ENCODE measurements around the gene GABRA5. TPM values are rescaled to one million over a fixed set of nuclear protein-coding genes. Genes with fewer than 3 reads are reported as not detected.

The GABRA5 gene
- total RNA-seq, 1 donor from 2014 or later = not detected

DNA sequence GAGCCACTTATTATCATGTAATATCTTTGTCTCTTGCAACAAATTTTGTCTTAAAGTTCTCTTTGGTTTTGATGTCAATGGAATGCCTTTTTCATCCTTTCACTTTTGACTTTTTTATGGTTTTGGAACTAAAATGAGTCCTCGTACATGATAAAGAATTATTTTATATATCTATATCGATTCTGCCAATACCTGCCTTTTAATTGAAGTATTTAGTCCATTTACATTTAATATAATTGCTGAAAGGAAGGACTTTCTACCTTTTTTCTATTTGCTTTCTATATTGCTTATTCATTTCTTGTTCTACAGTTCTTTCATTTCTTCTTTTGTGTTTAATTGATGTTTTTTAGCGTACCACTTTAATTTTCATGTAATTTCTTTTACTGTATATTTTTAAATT is 32.8 kb downstream of the GABRA5 start:
- Mint-ChIP-seq H3K27me3 (ENCODE audit: insufficient read depth) (no peaks in the 10 kb centered on the region), H3K4me1 (ENCODE audit: low read depth) (no peaks in the 10 kb centered on the region), H3K9me3 (peaks cover 24% of the 10 kb centered on the region), H3K27ac (no peak overlapping the region), H3K36me3 (ENCODE audit: low read depth) (no peaks in the 10 kb centered on the region), H3K4me3 (no peak overlapping the region)
- no peak for DNase-seq (ENCODE audit: low spot score)
- intact Hi-C loops (cut with micrococcal nuclease) = no loop called here

DNA sequence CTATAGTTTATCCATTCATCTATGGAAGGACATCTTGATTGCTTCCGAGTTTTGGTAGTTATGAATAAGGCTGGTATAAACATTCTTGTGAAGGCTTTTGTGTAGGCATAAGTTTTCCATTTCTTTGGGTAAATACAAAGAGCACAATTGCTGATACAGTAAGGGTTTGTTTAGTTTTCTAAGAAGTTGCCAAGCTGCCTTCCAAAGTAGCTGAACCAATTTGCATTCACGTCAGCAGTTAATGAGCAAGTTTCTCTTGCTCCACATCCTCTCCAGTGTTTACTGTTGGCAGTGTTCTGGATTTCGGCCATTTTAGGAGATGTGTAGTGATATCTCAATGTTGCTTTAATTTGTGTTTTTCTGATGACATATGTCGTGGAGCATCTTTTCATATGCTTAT is 34.2 kb downstream of the GABRA5 start:
- no peak overlapping the region for H3K4me3 Mint-ChIP-seq
- no peaks in the 10 kb centered on the region for H3K27me3 Mint-ChIP-seq (ENCODE audit: insufficient read depth)
- intact Hi-C loops (cut with micrococcal nuclease) = no loop called here
- peaks cover 25% of the 10 kb centered on the region for H3K9me3 Mint-ChIP-seq
- no peaks in the 10 kb centered on the region for H3K36me3 Mint-ChIP-seq (ENCODE audit: low read depth)
- H3K4me1 Mint-ChIP-seq (ENCODE audit: low read depth) = no peaks in the 10 kb centered on the region
- no peak for DNase-seq (ENCODE audit: low spot score)
- H3K27ac Mint-ChIP-seq = no peak overlapping the region

DNA sequence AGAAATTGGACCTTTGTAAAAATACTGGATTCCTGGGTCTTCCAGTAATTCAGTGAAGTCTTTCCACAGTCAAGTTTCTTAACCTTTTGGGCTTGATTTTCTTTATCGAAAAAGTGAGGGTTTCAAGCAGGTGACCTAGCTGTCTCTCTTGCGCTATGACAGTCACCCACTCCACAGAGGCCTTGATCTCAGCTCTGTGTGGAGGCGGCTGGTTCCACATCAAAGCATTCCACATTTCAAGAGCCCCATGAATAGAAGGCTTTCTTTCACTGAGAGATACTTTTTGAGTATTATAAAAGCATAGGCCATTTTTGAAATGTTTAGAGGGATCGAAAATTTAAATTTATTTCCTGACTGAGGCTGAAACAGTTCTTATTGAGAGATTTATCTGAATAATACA is 43.9 kb downstream of the GABRA5 start:
- intact Hi-C loops (cut with micrococcal nuclease) = no loop called here
- no peaks in the 10 kb centered on the region for H3K36me3 Mint-ChIP-seq (ENCODE audit: low read depth)
- H3K27me3 Mint-ChIP-seq (ENCODE audit: insufficient read depth) = no peaks in the 10 kb centered on the region
- DNase-seq (ENCODE audit: low spot score) = no peak
- H3K4me3 Mint-ChIP-seq = no peak overlapping the region
- peaks cover 36% of the 10 kb centered on the region for H3K9me3 Mint-ChIP-seq
- no peaks in the 10 kb centered on the region for H3K4me1 Mint-ChIP-seq (ENCODE audit: low read depth)
- no peak overlapping the region for H3K27ac Mint-ChIP-seq

DNA sequence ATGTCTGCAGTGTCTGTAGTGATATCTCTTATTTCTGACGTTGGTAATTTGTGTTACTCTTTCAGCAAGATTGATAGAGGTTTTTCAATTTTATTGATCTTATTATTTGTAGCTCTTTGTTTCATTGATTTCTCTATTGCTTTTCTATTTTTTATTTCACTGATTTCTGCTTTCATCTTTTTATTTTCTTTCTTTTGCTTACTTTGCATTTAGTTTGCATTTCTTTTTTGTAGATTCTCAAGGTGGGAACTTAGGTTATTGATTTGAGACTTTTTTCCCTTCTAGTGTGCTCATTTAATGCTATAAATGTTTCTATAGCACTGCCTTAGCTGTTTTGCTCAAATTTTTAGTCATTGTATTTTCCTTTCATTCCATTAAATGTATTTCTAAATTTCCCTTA is 54.6 kb downstream of the GABRA5 start:
- Mint-ChIP-seq H3K4me1 (ENCODE audit: low read depth) (no peaks in the 10 kb centered on the region), H3K27me3 (ENCODE audit: insufficient read depth) (no peaks in the 10 kb centered on the region), H3K4me3 (no peak overlapping the region), H3K36me3 (ENCODE audit: low read depth) (no peaks in the 10 kb centered on the region), H3K9me3 (no peaks in the 10 kb centered on the region), H3K27ac (no peak overlapping the region)
- intact Hi-C loops (cut with micrococcal nuclease) = no loop called here
- no peak for DNase-seq (ENCODE audit: low spot score)

DNA sequence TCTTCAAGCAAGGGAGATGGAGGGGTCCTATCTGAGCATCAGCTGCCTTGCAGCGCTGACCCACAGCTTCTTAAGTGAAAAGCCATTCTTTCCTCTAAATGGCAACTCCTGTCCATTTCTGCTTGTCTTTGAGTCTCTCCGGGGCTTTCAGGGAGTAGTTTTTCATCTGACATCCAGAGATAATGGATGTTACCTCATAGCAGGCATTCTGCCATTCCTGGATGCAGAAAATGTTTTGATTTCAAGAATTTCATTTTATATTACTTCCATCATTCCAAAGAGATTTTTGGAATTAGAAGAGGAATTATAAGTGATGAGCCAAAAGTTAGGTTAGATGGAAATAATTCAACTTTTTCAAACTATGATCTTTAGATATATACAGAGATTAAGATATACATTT is 59.2 kb downstream of the GABRA5 start:
- intact Hi-C loops (cut with micrococcal nuclease) = no loop called here
- no peak overlapping the region for H3K4me3 Mint-ChIP-seq
- no peak for DNase-seq (ENCODE audit: low spot score)
- peaks cover 4% of the 10 kb centered on the region for H3K9me3 Mint-ChIP-seq
- no peaks in the 10 kb centered on the region for H3K27me3 Mint-ChIP-seq (ENCODE audit: insufficient read depth)
- H3K36me3 Mint-ChIP-seq (ENCODE audit: low read depth) = no peaks in the 10 kb centered on the region
- no peak overlapping the region for H3K27ac Mint-ChIP-seq
- no peaks in the 10 kb centered on the region for H3K4me1 Mint-ChIP-seq (ENCODE audit: low read depth)

DNA sequence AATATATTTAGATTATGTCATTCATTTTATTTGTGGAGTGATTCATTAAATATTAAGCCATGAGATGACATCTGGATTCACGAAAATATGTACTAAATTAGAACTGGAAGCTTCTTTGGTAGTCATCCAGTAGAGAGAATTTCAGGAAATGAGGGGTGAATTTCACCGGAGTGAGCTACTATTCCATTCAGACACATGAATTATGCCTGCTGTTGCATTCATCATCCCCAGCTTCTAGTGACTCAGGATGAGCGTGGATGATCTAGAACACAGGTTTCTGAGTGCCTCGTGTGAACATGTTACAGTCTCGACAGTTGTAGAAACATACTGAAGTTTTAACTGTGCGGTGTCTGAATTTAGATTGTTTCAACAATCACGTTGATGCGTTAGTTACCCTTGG is 61.2 kb downstream of the GABRA5 start:
- Mint-ChIP-seq H3K27ac (no peak overlapping the region), H3K36me3 (ENCODE audit: low read depth) (no peaks in the 10 kb centered on the region), H3K4me1 (ENCODE audit: low read depth) (no peaks in the 10 kb centered on the region), H3K4me3 (no peak overlapping the region), H3K9me3 (peaks cover 11% of the 10 kb centered on the region), H3K27me3 (ENCODE audit: insufficient read depth) (no peaks in the 10 kb centered on the region)
- no peak for DNase-seq (ENCODE audit: low spot score)
- intact Hi-C loops (cut with micrococcal nuclease) = no loop called here

DNA sequence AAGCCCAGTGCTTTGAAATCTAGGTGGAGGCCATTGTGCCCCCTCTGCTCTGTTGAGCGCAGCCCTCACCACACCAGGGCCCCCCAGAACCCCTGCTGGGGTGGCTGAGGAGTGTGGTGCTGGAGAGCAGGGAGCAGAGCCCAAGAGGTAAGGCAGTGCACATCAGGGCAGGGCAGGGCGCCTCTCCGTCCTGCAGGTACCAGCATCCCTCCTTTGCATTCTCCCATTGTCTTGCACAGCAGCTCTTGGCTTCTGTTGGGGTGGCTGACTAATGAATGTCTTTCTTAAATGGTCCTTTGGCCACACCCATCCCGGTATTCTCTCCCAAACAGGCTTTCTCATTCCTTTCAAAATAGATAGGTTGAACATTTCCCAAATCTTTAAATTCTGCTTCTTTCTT is 62.7 kb downstream of the GABRA5 start:
- intact Hi-C loops (cut with micrococcal nuclease) = no loop called here
- Mint-ChIP-seq H3K9me3 (peaks cover 16% of the 10 kb centered on the region), H3K4me1 (ENCODE audit: low read depth) (no peaks in the 10 kb centered on the region), H3K4me3 (no peak overlapping the region), H3K27ac (no peak overlapping the region), H3K36me3 (ENCODE audit: low read depth) (no peaks in the 10 kb centered on the region), H3K27me3 (ENCODE audit: insufficient read depth) (no peaks in the 10 kb centered on the region)
- no peak for DNase-seq (ENCODE audit: low spot score)

DNA sequence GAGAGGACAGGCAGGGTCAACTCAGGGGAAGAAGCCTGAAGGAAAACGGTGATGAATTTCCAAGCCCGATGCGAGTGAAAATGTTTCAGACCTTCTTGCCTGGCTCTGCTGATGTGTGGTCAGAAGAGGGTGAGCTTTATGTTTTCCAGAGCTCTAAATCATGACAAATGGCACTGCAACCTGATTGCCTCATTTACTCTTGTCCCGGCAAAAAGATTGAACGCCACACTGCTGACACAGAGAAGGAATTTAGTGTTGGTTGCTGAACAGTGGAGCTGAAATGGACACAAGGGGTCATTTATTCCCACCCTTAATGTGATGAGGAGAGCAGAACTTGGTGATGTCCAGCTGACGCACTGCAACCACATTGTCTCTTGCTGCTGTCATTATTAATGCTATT is 68.0 kb downstream of the GABRA5 start:
- Mint-ChIP-seq H3K4me1 (ENCODE audit: low read depth) (no peaks in the 10 kb centered on the region), H3K4me3 (no peak overlapping the region), H3K27ac (no peak overlapping the region), H3K27me3 (ENCODE audit: insufficient read depth) (no peaks in the 10 kb centered on the region), H3K36me3 (ENCODE audit: low read depth) (no peaks in the 10 kb centered on the region), H3K9me3 (peaks cover 26% of the 10 kb centered on the region)
- DNase-seq (ENCODE audit: low spot score) = no peak
- intact Hi-C loops (cut with micrococcal nuclease) = no loop called here

DNA sequence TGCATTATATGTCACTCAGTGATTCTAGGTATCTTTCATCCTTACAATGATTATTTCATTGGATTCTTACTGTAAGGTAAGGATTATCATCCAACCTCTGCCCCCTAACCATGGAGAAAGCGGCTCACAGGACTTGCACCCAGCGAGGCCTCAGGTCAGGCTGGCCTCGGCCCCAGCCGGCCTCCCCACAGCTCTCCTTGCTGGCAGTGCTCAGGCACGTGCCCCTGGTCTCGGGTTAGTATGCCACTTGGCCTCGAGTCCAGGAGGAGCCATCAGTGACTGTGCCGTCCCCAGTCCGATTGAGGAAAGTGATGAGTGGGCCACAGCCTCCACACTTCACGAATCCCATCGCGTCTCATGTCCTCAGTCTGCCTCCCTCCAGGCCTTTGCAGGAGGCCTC is 68.5 kb downstream of the GABRA5 start:
- no peaks in the 10 kb centered on the region for H3K4me1 Mint-ChIP-seq (ENCODE audit: low read depth)
- H3K9me3 Mint-ChIP-seq = peaks cover 23% of the 10 kb centered on the region
- no peak for DNase-seq (ENCODE audit: low spot score)
- no peak overlapping the region for H3K4me3 Mint-ChIP-seq
- intact Hi-C loops (cut with micrococcal nuclease) = no loop called here
- no peaks in the 10 kb centered on the region for H3K36me3 Mint-ChIP-seq (ENCODE audit: low read depth)
- H3K27ac Mint-ChIP-seq = no peak overlapping the region
- no peaks in the 10 kb centered on the region for H3K27me3 Mint-ChIP-seq (ENCODE audit: insufficient read depth)

DNA sequence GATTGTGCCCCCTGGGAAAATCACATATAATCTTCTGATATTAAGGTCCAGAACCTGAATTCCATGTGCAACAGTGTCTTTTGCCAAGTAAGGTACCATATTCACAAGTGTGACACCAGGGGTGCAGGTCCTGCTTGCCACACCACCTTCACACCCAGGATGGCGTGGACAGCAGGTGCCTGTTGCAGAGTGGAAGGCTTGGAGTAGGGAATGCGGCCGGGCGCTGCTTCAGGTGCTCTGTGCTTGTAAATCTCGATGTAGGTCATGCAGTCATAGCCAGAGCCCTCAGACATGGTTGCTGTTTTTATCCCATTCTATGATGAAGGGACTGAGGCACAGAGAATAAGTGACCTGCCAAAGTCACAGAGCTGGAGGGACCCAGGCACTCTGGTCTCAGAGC is 69.6 kb downstream of the GABRA5 start:
- intact Hi-C loops (cut with micrococcal nuclease) = no loop called here
- Mint-ChIP-seq H3K4me1 (ENCODE audit: low read depth) (no peaks in the 10 kb centered on the region), H3K36me3 (ENCODE audit: low read depth) (no peaks in the 10 kb centered on the region), H3K4me3 (no peak overlapping the region), H3K27ac (no peak overlapping the region), H3K9me3 (peaks cover 21% of the 10 kb centered on the region), H3K27me3 (ENCODE audit: insufficient read depth) (no peaks in the 10 kb centered on the region)
- DNase-seq (ENCODE audit: low spot score) = no peak

DNA sequence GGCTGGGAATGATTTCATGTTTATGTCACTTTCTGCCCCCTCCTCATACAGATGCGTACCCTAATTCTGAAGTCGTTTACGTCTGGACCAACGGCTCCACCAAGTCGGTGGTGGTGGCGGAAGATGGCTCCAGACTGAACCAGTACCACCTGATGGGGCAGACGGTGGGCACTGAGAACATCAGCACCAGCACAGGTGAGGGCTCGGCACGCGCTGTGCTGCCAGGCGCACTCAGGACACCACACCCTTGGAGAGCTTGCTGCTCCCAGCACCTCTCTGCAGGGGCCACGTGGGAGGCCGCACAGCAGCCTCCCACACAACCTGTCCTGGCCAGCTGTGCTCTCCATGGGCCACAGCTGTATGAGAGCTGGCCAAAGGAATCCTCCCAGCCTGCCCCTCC is 70.3 kb downstream of the GABRA5 start:
- H3K4me3 Mint-ChIP-seq = no peak overlapping the region
- intact Hi-C loops (cut with micrococcal nuclease) = no loop called here

DNA sequence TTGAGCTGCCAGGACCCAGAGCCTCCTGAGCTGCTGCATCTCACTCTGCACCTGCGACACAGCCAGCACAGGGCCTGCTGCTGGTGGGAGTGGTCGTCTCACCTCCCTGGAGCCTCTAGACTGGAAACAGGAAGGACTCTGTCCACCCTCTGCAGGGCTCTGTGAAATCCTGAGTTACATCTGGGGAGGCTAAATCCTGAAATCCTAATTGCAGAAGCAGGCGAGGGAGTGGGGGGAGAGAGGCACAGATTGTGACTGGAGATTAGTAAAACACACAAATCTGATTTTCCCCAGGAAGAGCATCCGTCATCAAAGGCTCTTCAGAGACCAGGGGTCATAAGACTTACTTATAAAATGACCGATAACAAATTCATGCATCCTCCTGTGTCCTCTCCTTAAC is 72.5 kb downstream of the GABRA5 start:
- Mint-ChIP-seq H3K4me3 (no peak overlapping the region), H3K27ac (no peak overlapping the region), H3K36me3 (ENCODE audit: low read depth) (no peaks in the 10 kb centered on the region), H3K4me1 (ENCODE audit: low read depth) (no peaks in the 10 kb centered on the region), H3K9me3 (peaks cover 20% of the 10 kb centered on the region), H3K27me3 (ENCODE audit: insufficient read depth) (no peaks in the 10 kb centered on the region)
- intact Hi-C loops (cut with micrococcal nuclease) = no loop called here
- no peak for DNase-seq (ENCODE audit: low spot score)

More for the DNA sequence above, 70.3 kb downstream of the GABRA5 start:
- H3K36me3 Mint-ChIP-seq (ENCODE audit: low read depth) = no peaks in the 10 kb centered on the region
- no peaks in the 10 kb centered on the region for H3K27me3 Mint-ChIP-seq (ENCODE audit: insufficient read depth)
- no peak for DNase-seq (ENCODE audit: low spot score)
- H3K4me1 Mint-ChIP-seq (ENCODE audit: low read depth) = no peaks in the 10 kb centered on the region
- H3K27ac Mint-ChIP-seq = no peak overlapping the region
- H3K9me3 Mint-ChIP-seq = peaks cover 17% of the 10 kb centered on the region

DNA sequence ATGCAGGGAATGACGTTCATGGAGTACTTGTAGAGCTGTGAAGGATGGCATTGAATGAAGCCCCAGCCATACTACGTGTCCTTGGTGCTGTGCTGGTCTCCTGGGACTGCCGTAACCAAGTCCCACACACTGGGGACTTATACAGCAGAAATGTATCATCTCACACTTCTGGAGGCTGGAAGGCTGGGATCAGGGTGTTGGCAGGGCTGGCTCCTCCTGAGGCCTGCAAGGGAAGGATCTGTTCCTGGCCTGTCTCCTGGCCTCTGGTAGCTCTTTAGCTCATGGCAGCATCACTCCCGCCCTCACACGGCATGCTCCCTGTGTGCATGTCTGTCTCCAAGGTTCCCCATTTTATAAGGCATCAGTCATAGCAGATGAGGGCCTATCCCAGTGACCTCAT is 74.6 kb downstream of the GABRA5 start:
- no peaks in the 10 kb centered on the region for H3K36me3 Mint-ChIP-seq (ENCODE audit: low read depth)
- H3K4me1 Mint-ChIP-seq (ENCODE audit: low read depth) = no peaks in the 10 kb centered on the region
- H3K27me3 Mint-ChIP-seq (ENCODE audit: insufficient read depth) = no peaks in the 10 kb centered on the region
- H3K27ac Mint-ChIP-seq = no peak overlapping the region
- no peak for DNase-seq (ENCODE audit: low spot score)
- no peak overlapping the region for H3K4me3 Mint-ChIP-seq
- intact Hi-C loops (cut with micrococcal nuclease) = no loop called here
- peaks cover 10% of the 10 kb centered on the region for H3K9me3 Mint-ChIP-seq

DNA sequence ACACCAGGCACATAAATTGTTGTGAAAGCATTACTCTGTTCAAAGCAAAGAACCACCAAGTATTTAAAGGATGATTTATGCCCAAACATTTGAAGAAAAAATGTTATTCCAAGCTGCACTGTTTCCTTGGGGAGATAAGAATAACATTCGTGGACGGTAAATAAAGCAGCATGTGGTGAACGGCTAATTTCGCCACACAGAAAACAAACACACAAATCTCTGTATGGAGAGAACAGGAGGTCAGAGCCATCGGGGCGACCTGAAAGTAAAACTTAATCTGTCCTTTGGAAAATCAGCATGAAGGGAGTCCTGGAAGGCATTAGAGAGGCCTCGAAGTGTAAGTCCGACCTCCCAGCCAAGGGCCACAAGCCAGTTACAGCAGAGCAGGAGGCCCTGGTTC is 77.0 kb downstream of the GABRA5 start:
- Mint-ChIP-seq H3K27me3 (ENCODE audit: insufficient read depth) (no peaks in the 10 kb centered on the region), H3K36me3 (ENCODE audit: low read depth) (no peaks in the 10 kb centered on the region), H3K27ac (no peak overlapping the region), H3K4me1 (ENCODE audit: low read depth) (no peaks in the 10 kb centered on the region), H3K9me3 (peaks cover 10% of the 10 kb centered on the region), H3K4me3 (no peak overlapping the region)
- DNase-seq (ENCODE audit: low spot score) = no peak
- intact Hi-C loops (cut with micrococcal nuclease) = no loop called here

Data from activated T-helper 1 cell treated with anti-CD3 and anti-CD28 coated beads, Interleukin-12 subunit alpha, Interleukin-12 subunit beta, Interleukin-2, Interleukin-4 antibody, amounts not matched to agents 30 ng/mL and 10 ng/mL and 1 ng/mL, durations not matched to agents 14 hours and 24 hours and 36 hours (primary cell).